ENCODE data around the gene PTPRN2.

PTPRN2 gene

DNA sequence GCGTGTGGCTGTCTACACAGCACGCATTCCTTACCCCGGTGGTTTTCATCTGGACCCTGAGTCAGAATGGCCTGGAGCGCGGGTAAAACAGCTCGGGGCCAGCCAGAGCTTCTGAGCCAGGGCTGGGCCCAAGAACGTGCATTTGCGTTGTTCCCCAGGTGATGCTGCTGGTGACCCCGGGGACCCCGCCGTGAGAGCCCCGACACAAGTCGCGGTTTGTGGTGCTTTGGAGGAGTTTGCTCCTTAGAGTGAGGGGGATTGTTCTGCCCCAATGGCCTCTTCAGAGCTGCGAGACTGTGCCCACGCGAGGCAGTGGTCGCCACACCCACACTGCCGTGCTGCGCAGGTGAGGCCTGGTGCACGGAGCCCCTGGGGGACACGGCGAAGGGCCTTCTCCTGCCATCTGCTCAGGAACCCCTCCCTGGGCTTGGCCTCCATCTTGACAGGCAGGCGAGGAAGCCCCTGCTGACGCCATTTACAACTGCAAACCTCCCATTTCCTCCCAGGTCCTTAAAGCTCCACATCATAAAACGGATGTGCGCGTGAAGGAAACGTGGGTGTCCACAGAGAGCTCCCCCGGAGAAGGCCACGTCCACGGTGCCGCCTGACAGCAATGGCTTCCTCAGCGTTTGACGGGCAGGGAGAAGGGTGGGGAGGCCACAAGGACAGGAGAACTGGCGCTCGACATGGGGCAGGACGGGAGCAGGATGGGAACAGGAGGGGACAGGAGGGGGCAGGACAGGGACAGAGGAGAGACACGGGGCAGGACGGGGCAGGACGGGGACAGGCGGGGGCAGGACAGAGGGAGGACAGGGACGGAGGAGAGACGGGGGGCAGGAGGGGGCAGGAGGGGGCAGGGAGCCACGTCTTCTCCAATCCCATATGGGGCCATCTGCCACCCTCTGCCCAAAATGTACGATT, 773.6 kb downstream of the PTPRN2 start:
- Histone ChIP-seq H3K9me3 (ENCODE audit: control insufficient read depth, low read length) (no peaks in the 10 kb centered on the region), H3K4me3 (ENCODE audit: low read depth, low read length) (no peak overlapping the region), H3K4me1 (no peaks in the 10 kb centered on the region), H3K27me3 (ENCODE audit: control insufficient read depth, insufficient read depth, low read length) (no peaks in the 10 kb centered on the region), H2AFZ (no peak overlapping the region), H3K9ac (no peak overlapping the region), H3K79me2 (no peaks in the 10 kb centered on the region), H3K4me2 (ENCODE audit: low read length) (no peak overlapping the region), H3K27ac (no peak overlapping the region), H3K36me3 (ENCODE audit: control insufficient read depth, insufficient read depth, low read length) (no peaks in the 10 kb centered on the region)
- no peak for TF ChIP-seq CTCF (IDR thresholded peaks at IDR 0.05)

GRCh38 chr7:157813053-157813452, 774.6 kb downstream of the PTPRN2 start:
- no peaks in the 10 kb centered on the region for H3K27me3 ChIP-seq (ENCODE audit: control insufficient read depth, insufficient read depth, low read length)
- H3K9ac ChIP-seq = no peak overlapping the region
- no peaks in the 10 kb centered on the region for H3K9me3 ChIP-seq (ENCODE audit: control insufficient read depth, low read length)
- H3K4me3 ChIP-seq (ENCODE audit: low read depth, low read length) = no peak overlapping the region
- H3K4me2 ChIP-seq (ENCODE audit: low read length) = no peak overlapping the region
- H2AFZ ChIP-seq = no peak overlapping the region
- TF ChIP-seq CTCF (IDR thresholded peaks at IDR 0.05) = no peak
- H3K4me1 ChIP-seq = no peaks in the 10 kb centered on the region
- H3K27ac ChIP-seq = no peak overlapping the region
- no peaks in the 10 kb centered on the region for H3K79me2 ChIP-seq
- no peaks in the 10 kb centered on the region for H3K36me3 ChIP-seq (ENCODE audit: control insufficient read depth, insufficient read depth, low read length)

GRCh38 chr7:157811946-157812345, 775.7 kb downstream of the PTPRN2 start:
- Histone ChIP-seq H3K4me1 (no peaks in the 10 kb centered on the region), H3K4me3 (ENCODE audit: low read depth, low read length) (no peak overlapping the region), H3K9ac (no peak overlapping the region), H3K9me3 (ENCODE audit: control insufficient read depth, low read length) (no peaks in the 10 kb centered on the region), H3K4me2 (ENCODE audit: low read length) (no peak overlapping the region), H2AFZ (no peak overlapping the region), H3K79me2 (no peaks in the 10 kb centered on the region), H3K27ac (no peak overlapping the region), H3K27me3 (ENCODE audit: control insufficient read depth, insufficient read depth, low read length) (no peaks in the 10 kb centered on the region), H3K36me3 (ENCODE audit: control insufficient read depth, insufficient read depth, low read length) (no peaks in the 10 kb centered on the region)
- TF ChIP-seq CTCF (IDR thresholded peaks at IDR 0.05) = no peak

DNA sequence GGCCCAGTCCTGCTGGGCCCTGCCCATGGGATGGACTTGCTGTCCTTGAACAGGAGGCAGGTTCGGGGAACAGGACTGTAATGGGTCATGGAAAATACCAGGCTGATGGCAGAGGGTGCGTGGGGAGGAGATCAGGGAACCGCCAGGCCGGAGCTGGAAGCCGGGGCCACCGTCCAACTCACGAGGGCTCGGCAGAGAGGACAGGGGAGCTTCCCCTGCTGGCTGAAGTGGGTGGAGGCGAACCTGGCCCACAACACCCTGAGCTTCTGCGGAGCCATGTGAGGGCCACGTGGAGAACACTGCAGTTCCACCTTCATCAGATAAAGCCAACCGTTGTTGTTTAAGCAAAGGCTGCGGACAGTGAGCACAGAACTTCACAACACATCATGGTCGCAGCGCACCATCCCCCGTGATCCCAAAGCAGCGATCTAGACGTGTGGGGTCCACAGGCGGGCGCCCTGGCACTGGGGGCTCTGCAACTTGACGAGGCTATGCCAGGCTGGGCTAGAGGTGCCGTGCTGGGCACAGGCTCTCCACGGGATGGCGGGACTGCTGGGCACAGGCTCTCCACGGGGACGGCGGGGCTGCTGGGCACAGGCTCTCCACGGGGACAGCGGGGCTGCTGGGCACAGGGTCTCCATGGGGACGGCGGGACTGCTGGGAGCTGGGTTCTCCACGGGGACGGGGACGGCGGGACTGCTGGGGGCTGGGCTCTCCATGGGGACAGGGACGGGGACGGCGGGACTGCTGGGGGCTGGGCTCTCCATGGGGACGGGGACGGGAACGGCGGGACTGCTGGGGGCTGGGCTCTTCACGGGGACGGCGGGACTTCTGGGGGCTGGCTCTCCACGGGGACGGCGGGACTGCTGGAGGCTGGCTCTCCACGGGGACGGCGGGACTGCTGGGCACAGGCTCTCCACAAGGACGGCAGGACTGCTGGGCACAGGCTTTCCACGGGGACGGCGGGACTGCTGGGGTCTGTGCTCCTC, 777.5 kb downstream of the PTPRN2 start:
- Histone ChIP-seq H3K27ac (no peak overlapping the region), H3K36me3 (ENCODE audit: control insufficient read depth, insufficient read depth, low read length) (no peaks in the 10 kb centered on the region), H2AFZ (no peak overlapping the region), H3K27me3 (ENCODE audit: control insufficient read depth, insufficient read depth, low read length) (no peaks in the 10 kb centered on the region), H3K79me2 (no peaks in the 10 kb centered on the region), H3K4me1 (no peaks in the 10 kb centered on the region), H3K4me3 (ENCODE audit: low read depth, low read length) (no peak overlapping the region), H3K9me3 (ENCODE audit: control insufficient read depth, low read length) (no peaks in the 10 kb centered on the region), H3K9ac (no peak overlapping the region), H3K4me2 (ENCODE audit: low read length) (no peak overlapping the region)
- no peak for TF ChIP-seq CTCF (IDR thresholded peaks at IDR 0.05)

Measured in parathyroid adenoma (tissue), 2 donors.